GM19324 (cell line): Measurements from ENCODE around the gene HK1.

Source experiments
- ATAC-seq: cut with Tn5 transposase; IDR thresholded peaks from one replicate; pipeline ENCODE4 v1.9.1; 2021; ENCODE audit warnings: mild to moderate bottlenecking, moderate library complexity; ENCODE audit not compliant: unreplicated experiment, low FRiP score

HK1 gene

DNA sequence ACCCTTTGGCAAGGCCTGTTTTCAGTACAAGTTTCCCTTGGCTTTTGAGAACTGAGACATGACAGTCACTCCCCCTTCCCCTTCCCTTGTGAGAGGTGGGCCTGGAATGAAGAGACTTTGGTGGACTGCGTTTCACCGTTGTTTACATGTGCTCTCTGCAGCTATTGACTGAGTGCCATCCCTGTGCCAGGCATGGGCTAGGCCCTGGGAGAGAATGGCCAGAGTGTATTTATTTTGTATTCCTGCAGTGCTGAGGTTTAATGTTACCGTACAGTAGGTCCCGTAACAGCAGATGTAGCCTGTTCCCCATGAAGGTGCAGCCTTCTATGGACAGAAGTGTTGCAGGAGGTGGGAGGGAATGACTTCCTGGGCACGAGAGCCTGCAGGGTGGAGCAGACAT, 88.4 kb downstream of the HK1 start:
- ATAC-seq, result no peak

DNA sequence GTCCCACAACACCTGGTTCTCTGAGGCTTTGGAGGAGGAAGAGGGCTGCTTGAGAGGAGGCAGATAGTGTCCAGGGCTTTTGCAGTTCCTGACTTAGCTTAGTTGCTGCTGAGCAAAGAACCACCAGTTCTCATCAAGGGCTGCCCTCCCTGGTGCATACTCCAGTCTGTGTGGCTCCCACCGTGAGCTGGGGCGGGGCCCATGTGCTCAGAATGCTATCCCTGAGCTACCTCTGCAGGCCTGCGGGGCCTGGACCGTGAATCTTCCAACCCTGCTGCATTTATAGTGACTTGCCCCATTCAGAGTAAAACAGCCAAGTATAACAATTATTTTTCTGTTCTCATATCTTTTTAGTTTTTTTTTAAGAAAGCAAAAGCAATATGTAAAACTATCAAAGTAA, 89.2 kb downstream of the HK1 start:
- ATAC-seq, result no peak

DNA sequence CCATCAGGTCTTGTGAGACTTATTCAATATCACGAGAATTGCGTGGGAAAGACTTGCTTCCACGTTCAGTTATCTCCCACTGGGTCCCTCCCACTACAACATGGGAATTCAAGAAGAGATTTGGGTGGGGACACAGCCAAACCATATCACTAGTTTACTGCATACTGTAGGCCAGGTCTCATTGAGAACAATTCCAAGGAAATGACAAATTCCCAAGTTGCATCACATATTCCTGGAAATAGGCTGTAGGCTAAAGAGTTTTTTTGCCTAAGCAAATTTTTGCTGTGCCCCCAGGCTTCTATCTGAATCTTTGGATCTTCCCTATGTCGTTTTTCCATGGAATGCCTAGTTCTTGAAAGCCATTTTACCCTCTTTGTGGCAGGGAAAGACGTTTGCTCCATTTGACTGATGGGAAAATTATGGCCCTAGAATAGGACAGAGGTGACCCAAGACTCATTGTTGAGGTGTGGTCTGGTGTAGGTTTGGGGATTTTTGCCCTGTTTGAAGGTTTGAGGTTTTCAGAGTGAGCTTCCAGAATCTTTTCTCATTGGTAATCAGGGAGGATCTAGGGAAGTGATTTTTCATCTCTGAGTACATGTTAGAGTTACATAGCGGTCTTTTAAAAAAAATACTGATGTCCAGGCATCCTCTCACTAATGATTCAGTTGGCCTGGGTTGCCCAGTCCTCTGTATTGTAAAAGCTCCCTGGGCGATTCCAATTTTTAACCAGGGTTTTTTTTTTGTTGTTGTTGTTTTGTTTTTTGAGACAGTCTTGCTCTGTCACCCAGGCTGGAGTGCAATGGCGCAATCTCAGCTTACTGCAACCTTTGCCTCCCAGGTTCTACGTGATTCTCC, 94.1 kb downstream of the HK1 start:
- no peak for ATAC-seq

DNA sequence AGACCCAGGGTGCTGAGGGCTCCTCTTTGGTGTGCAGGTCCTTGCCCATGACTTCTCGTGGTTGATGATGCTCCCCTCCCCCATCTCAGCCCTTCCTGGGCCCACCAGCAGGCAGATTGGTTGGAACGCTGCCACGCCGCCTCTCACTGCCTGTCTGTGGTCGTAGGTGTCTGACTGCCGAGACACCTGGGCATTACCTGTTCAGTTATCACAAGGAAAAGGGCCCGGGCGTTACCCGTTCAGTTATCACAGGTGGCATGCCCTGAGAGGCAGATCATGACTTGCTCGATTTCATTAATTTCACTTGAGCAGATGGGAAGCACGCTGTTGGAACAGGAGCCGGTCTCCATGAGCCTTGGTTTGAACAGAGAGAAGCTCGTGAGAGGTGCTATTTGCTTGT, 95.9 kb downstream of the HK1 start:
- no peak for ATAC-seq

DNA sequence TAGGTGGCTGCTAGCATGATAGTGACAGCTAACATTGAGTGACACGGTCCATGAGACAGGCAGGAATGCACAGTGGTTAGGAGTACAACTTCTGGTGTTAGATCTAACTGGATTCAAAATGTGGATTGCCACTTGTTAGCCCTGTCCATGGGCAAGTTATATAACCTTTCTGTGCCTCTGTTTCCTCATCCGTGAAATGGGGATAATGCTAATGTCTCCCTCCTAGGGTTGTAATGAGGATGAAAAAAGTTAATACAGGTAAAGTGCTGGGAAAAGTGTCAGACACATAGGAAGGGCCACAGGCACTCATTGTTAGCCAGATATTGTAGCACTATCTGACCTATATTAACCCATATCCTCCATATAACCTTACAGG, 96.6 kb downstream of the HK1 start:
- no peak for ATAC-seq

DNA sequence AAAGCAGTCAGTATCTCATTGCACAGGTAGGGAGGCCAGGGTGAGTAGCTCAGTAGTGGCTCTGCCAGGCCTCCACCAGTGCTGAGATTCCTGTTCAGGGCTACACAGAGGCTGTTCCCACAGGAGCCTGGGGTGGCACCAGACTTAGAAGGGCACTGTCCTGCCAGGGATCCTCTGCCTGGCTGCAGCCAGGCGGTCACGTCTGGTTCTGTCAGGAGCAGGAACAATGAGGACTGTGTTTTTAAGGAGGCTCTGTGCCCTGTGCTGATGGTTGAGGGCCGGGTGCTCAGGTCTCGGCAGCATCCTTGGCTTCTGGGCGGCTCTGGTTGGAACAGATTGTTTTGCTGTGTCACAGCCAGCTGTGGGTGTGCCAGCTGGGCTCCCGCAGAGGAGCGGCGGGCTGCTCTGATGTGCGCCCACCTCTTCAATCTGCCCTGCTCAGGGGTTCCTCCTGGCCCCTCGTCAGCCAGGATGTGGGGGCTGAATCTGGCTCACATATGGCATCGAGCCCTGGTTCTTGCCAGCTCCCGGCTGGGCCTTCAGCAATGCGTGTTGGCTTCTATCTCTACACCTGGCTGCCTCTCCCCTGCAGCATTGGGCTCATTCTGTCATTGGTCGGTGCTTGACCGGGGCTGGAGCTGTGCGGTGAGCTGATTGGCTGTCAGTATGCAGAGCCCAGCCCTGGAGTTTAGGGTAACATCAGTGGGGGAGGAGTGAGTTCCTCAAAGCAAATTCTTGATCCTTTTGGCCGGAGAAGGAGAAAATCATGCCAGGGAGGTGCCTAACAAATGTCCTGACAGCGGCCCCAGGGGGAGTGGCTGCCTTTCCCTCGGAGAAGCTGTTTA, 97.2 kb downstream of the HK1 start:
- no peak for ATAC-seq

DNA sequence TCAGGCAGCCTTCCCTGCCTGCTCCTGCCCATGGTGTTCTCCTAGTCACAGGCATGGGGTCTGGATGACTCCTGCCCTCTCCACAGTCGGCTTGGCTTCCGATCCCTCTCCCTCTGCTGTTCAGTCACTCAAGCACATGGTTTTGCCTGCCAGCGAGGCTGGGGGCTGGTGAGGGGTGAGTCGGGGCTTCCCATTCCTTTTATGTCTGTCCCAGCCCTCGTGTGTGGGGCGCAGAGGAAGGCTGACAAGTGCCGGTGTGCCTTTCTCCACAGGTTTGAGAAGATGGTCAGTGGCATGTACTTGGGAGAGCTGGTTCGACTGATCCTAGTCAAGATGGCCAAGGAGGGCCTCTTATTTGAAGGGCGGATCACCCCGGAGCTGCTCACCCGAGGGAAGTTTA, 98.4 kb downstream of the HK1 start:
- ATAC-seq, result no peak

DNA sequence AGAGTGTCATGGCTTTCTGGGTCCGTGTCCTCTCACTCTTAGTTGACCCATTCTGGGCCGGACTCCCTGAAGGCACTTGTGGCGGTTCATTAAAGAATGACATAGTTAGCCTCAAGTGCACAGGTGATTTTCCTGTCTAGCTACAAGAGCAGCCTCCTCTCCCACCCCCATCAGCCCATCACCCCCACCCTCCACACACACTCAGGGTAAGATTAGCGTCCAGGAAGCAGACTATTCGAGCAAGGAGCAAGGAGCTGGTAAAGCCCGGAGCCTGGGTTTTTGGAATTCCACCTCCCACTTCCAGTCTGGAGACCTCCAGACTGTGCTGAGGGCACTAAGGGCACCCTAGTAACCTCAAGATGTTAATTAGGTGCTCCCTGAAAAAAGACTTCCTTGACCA, 98.9 kb downstream of the HK1 start:
- ATAC-seq, result no peak

DNA sequence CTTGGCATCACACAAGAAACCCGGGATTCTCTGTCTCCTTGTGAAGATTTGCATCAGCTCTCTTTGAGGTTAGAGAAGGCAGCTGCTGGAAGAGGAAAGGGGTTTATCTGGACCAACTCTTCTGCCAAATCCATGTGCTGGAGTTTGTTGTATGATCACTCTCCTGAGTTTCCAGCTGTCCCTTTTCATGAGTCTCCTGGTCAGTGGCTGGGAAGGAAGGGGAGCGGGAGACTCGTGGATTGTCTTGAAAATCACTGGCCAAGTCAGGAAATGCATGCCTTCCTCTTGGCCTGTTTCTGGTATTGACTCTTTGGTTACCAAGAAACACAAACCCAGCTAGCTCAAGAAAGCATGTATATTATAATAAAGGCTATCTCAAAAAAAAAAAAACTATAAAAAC, 99.6 kb downstream of the HK1 start:
- ATAC-seq, result no peak

DNA sequence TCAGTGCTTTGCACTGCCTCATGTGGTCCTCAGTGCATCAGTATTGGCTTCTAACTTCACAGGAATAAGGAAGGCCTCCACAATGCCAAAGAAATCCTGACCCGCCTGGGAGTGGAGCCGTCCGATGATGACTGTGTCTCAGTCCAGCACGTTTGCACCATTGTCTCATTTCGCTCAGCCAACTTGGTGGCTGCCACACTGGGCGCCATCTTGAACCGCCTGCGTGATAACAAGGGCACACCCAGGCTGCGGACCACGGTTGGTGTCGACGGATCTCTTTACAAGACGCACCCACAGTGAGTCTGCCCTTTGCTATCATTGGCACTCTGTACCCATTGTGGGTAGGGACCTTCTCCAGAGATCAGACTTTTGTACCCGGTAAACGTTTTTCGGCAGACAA, 101.5 kb downstream of the HK1 start:
- no peak for ATAC-seq

DNA sequence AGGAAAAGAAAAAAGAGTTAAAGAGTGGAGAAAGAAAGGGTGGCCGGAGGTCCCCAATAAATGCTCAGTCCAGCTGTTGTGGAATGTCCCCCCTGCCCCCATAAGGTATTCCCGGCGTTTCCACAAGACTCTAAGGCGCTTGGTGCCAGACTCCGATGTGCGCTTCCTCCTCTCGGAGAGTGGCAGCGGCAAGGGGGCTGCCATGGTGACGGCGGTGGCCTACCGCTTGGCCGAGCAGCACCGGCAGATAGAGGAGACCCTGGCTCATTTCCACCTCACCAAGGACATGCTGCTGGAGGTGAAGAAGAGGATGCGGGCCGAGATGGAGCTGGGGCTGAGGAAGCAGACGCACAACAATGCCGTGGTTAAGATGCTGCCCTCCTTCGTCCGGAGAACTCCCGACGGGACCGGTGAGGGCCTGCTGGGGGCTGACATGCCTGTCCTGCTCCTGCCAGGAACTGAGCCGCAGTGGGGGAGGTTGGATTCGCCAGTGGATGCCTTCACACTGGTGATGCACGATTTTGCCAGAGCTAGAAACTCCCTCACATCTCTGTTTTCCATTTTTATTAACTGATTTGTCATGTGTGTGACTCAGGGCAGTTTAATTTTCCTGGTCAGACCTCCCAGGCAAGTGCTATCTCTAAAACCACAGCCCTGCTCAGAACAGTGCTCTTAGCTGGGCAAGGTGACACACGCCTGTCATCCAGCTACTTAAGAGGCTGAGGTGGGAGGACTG, 104.3 kb downstream of the HK1 start:
- no peak for ATAC-seq

DNA sequence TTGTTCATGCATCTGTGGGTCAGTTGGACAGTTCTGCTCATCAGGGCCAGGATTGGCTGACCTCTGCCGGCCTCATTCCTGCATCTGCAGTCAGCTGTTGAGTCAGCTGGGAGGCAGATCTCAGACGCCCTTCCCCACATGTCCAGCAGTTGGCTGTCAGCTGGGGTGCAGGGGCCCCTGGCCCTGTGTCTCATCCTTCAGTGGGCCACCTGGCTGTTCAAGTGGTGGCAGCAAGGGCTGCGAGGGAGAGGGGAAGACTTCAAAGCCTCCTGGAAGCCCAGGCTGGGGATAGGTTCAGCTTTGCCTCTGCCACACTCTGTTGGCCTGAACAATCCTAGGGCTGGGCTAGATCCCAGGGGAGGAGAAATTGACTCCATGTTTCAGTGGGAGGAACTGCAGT, 105.3 kb downstream of the HK1 start:
- no peak for ATAC-seq

DNA sequence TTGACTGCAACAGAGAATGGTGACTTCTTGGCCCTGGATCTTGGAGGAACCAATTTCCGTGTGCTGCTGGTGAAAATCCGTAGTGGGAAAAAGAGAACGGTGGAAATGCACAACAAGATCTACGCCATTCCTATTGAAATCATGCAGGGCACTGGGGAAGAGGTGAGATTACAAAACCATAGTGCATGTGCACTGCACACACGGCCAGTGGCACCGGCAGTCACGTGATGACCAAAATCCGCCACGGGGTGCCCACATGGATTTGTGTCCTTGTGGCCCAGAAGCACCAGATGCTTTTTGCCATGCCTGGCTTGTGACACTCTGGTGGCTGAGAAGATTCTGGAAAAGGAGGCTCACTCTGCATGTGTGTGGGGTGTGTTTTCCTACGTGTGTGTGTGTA, 106.0 kb downstream of the HK1 start:
- no peak for ATAC-seq

DNA sequence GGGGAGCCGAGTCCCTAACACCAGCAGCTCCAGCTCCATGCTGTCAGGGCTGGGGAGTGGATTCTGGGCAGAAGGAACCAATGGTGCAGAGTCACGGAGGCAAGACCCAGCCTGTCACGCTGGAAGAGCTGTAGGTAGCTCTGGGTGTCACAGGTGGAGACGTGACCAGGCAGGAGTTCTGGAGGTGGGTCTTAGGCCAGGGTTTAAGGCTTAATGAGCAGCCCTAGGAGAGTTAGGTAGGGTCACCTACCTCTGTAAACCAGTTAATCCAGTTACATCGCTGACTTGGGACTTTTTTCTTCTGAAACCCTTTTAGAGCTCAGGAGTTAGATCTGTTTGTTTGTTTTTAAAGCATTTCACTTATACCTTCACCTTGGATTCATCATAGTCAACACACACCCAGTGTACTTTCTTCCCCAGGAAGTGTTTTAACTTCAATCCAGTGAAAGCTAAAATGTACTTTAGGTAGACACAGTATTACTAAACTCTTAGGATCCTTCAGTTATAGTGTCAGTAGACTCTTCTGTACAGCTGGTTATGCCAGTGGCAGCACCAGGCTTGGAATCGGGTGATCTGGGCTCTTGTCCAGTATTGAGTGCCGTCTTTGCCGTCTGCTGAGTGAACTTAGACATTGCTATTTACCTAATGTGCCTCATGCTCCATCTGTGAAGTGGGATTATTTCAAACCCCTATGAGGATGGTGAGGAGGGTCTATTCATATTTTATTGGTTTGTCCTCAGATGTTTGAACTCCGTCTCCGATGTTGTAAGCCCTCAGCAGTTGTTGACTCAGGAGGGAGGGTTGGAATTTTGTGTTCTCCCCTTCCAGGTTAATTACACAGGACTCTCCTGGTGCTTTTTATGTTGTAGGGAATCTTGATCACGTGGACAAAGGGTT, 107.4 kb downstream of the HK1 start:
- ATAC-seq, result no peak

DNA sequence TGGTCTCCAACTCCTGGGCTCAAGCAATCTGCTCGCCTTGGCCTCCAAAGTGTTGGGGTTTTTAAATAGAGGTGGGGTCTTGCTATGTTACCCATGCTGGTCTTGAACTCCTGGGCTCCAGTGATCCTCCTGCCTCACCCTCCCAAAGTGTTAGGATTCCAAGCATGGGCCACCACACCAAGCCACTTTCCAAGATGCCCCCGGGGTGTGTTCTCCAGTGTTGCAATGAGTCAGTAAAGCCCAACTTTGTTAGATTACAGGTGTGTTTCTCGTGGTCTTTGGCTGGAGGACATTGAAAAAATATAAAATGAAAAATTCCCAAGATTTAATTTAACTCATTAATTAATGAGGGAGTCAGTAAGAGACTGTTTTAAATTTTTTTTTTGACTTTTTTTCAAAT, 109.2 kb downstream of the HK1 start:
- ATAC-seq, result no peak

DNA sequence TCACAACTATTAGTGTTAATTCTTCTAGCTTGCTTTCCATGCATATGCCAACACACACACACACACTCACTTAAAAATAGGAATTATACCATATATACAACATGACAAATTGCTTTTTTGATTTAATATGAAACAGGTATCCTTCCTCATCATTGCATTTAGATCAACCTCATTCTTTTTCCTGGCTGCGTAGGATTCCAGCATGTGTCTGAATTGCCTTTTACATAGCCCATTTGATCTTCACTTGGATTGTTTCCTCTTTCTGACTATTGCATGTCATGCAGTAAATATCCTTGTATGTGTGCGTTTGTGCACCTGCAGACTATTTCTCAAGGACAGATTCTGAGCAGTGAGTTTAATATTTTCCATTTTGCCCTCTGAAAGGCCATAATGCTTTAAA, 110.2 kb downstream of the HK1 start:
- no peak for ATAC-seq

DNA sequence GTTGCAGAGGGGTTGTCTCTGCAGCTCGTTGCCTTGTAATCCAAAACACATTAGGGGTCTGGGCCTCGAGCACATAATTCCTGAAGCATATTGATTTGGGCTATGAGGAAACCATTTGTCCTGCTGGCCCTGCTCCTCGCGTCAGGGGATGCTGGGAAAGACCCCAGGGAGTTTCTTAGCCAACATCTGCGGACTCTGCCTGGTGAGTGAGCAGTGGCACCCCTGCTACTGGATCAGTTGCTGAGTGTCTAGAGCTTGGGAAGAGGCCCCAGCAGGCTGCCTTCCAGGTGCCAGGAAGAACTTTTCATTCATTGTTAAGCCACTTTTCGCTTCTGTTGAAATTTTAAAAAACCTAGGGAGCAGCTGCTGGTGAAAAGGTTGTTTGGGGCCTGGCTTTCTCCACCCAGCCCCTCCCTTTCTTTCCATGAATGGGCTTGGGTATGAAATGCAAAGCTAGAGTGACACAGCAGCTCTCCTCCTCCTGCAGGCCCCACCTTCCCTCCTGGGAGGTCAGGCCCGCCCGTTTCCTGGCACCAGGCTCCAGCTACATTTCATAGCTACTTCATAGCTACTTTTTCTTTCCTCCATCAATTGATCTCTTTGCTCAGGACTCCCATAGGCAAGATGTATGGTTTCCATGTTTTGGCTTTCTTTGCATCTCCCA, 111.7 kb downstream of the HK1 start:
- no peak for ATAC-seq

DNA sequence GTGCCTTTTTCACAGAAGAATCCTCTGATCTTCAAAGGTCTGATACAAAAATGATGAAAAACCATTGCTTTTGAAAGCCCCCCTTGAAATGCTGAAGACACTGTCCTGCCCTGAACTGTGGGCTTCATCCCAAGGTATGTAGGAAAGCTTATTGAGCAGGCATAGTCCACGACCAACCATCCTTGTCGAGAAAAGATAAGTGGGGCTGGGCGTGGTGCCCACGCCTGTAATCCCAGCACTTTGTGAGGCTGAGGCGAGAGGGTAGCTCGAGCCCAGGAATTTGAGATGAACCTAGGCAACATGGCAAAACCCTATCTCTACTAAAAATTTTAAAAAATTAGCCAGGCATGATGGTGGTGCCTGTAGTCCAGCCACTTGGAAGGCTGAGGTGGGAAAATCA, 112.9 kb downstream of the HK1 start:
- ATAC-seq, result no peak

DNA sequence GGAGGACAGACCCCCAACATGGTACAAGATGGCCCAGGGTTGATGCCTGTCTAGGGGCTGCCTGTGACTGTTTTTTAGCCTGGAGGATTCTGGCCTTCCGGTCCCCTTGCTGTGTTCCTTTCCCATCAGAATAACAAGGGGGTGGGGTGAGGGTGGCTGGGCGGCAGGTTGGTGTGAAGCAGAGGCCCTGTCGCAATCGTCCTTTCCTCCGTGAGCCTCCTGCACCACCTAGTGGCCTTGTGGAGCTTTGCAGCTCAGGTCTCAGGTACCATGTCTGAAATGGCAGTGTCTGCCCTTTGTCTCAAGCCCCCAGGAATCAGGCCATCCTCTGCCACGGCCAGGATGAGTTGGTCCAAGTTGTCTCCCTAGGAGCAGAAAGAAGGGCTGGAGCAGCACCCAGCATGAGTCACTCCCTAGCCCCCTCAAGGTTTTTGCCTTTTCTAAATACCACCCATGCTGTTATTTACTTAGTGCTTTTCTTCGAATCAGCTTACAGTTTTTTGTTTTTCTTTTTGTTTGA, 114.2 kb downstream of the HK1 start:
- peak; percentile 78 for ATAC-seq

DNA sequence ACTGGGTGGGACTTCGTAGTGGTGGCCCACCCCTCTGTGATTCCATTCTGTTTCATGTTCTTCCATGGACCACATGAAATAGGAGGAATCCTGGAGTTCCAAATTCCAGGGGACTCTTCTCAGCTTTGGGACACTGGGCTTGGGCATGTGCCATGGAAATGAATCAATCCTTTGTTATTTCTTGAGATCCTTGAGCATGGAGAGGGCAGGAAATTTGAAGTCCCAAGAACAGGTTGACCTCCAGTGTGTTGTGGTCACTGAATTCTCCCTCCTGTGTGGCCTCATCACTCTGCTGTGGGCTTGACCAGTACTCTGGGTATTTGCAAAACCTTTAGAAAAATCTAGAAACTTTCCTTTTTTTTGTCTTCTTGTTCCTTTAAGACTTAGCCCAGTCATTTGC, 115.7 kb downstream of the HK1 start:
- no peak for ATAC-seq
